Neural cell (in vitro differentiated cells): ENCODE data around the gene IGFBP4.

Source experiments
- EP300 ChIP-seq: fragments of 450-650 bp; conservative IDR thresholded peaks from 2 replicates; pipeline ENCODE4 v1.6.1; 2014; ENCODE audit warnings: antibody characterized with exemption, mild to moderate bottlenecking, moderate library complexity; ENCODE audit not compliant: poor library complexity, severe bottlenecking
- EZH2 ChIP-seq: fragments of 200-600, 300-800 bp; shearing (Covaris generic), sonication (generic); IDR thresholded peaks from 2 replicates; pipeline ENCODE4 v1.6.1; 2014; ENCODE audit warnings: antibody characterized with exemption, low read length, borderline replicate concordance, mild to moderate bottlenecking; ENCODE audit not compliant: insufficient read depth, poor library complexity, severe bottlenecking
- POLR2AphosphoS5 ChIP-seq: IDR thresholded peaks from 2 replicates; pipeline ENCODE4 v1.6.1; 2012
- REST ChIP-seq: IDR thresholded peaks from 2 replicates; pipeline ENCODE4 v1.6.1; 2012; ENCODE audit warnings: borderline replicate concordance
- TAF1 ChIP-seq: IDR thresholded peaks from 2 replicates; pipeline ENCODE4 v1.6.1; 2012; ENCODE audit warnings: low read depth
- TF ChIP-seq, protein P1 (sequence below): fragments of 450-650 bp; IDR thresholded peaks from 2 replicates; pipeline ENCODE4 v1.5.1; 2014; ENCODE audit warnings: antibody characterized with exemption, mild to moderate bottlenecking, moderate library complexity; ENCODE audit not compliant: poor library complexity, severe bottlenecking

DNA sequence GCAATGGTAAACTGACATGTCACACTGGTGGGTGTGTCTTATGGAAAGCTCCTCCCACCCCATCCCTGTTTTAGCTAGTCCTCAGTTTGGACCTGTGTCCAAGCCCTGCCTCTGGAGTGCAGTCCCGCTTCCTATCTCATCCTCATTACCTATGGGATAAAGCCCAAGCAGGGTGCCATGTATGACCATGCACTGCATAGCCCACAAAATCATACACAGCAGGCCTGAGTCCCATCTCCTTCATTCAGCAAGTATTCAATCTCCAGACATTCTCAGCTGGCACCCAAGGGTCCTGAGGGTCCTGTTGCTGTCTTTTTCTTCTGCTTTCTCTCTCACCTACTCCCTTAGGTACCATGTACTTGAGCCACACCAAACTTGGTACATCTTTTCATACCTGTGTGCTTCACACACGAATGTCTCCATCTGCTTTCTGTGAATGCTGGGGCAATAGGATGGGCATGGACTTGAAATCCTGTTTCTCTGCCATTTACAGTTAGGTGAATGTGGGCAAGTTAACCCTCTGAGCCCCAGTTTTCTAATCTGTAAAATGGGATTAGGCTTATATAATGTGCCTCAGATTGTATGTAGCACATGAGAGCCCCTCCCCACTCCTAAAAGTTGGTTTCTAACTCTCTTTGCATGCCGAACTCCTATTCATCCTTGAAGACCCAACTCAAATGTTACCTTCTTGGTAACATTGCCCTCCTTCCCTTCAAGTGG is 29.6 kb downstream of the IGFBP4 start:
- TF ChIP-seq POLR2AphosphoS5 (no peak), EP300 (no peak), REST (no peak), EZH2 (no peak), TAF1 (no peak)
- TF ChIP-seq, protein P1, sequence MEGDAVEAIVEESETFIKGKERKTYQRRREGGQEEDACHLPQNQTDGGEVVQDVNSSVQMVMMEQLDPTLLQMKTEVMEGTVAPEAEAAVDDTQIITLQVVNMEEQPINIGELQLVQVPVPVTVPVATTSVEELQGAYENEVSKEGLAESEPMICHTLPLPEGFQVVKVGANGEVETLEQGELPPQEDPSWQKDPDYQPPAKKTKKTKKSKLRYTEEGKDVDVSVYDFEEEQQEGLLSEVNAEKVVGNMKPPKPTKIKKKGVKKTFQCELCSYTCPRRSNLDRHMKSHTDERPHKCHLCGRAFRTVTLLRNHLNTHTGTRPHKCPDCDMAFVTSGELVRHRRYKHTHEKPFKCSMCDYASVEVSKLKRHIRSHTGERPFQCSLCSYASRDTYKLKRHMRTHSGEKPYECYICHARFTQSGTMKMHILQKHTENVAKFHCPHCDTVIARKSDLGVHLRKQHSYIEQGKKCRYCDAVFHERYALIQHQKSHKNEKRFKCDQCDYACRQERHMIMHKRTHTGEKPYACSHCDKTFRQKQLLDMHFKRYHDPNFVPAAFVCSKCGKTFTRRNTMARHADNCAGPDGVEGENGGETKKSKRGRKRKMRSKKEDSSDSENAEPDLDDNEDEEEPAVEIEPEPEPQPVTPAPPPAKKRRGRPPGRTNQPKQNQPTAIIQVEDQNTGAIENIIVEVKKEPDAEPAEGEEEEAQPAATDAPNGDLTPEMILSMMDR, result no peak
